ENCODE measurements around the gene NFYC. TPM values are rescaled to one million over a fixed set of nuclear protein-coding genes. Genes with fewer than 3 reads are reported as not detected.
A peak's percentile ranks its signal among the peaks of the same experiment; 100 is the strongest.

The NFYC gene
- total RNA-seq (2022) (45.5 and 61.6 TPM in 2 replicates), Bru-seq, nascent RNA (percentile 76 among the genes with signal in this experiment), BruChase-seq, experiment 1, labeled RNA remaining after a 2-hour chase (percentile 65 among the genes with signal in this experiment), BruChase-seq, experiment 2, labeled RNA remaining after a 6-hour chase (percentile 68 among the genes with signal in this experiment)
- long read RNA-seq, transcript NFYC-202 (10 exons, 1,202 nt): minor isoform, 8 of 74 reads
- long read RNA-seq, transcript NFYC-213 (10 exons, 1,950 nt): major isoform, 33 of 74 reads
- long read RNA-seq, partial matches to known transcripts: 5 of 74 reads
- long read RNA-seq, other reads (novel, unspliced or antisense): 22 of 74 reads

DNA sequence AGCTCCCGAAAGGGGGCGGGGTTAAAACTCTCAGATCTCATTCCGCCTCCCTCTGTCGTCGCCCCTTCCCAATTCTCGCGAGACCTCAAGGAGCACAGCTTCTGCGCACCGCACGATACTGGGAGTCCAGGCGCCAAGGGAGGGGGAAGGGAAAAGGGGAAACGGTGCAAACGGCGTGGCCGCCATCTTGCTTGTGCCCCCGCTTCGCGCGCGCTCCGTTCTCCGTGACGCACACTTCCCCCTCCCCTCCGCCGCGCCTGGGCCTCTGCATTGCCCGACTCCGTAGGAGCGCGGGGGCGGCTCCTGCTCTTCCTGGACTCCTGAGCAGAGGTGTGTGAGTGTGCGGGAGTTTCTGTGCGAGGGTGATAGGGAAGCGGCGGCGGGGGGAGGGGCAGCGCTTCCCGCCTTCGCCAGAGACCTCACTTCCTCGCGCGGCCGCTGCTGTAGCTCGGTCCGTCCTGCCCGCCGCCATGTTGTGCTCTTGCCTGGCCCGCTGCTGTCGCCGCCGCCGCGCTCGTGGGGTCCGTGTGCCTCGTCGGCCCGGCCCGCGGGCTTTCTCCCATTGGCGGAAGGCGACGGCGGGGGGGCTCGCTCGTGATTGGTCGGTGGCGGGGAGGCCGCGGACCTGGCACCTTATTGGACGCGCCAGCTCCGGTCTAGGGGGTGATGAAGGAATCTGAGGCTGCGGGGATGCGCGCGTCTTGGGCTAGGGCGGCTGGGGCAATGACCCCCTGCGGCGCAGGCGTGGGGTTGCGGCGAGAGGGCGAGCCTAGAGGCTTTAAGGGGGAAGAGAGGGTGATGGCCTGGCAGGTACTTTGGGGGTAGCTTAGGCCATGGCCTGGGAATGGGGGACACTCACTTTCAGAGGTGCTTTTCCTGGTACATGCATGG, at the start of gene NFYC:
TSS of gene NFYC (plus strand) at position 167 of the 891 bp plus-strand sequence. CDS start 47,140 bp downstream, outside the sequence.
- peaks cover 5% of the 10 kb centered on the region for H3K4me1 Mint-ChIP-seq (ENCODE audit: low read depth, unreplicated experiment)
- peak; percentile 95 to 97 for DNase-seq
- H3K4me3 ChIP-seq (ENCODE audit: low read depth, low read length): peak within 1 kb of the TSS; percentile 88
- no peaks in the 10 kb centered on the region for H3K9me3 ChIP-seq
- H3K4me3 Mint-ChIP-seq (ENCODE audit: unreplicated experiment): peak within 1 kb of the TSS; percentile 86
- peaks cover 16% of the 10 kb centered on the region for H3K4me1 ChIP-seq
- TF ChIP-seq, protein P1, sequence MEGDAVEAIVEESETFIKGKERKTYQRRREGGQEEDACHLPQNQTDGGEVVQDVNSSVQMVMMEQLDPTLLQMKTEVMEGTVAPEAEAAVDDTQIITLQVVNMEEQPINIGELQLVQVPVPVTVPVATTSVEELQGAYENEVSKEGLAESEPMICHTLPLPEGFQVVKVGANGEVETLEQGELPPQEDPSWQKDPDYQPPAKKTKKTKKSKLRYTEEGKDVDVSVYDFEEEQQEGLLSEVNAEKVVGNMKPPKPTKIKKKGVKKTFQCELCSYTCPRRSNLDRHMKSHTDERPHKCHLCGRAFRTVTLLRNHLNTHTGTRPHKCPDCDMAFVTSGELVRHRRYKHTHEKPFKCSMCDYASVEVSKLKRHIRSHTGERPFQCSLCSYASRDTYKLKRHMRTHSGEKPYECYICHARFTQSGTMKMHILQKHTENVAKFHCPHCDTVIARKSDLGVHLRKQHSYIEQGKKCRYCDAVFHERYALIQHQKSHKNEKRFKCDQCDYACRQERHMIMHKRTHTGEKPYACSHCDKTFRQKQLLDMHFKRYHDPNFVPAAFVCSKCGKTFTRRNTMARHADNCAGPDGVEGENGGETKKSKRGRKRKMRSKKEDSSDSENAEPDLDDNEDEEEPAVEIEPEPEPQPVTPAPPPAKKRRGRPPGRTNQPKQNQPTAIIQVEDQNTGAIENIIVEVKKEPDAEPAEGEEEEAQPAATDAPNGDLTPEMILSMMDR (IDR thresholded peaks at IDR 0.05; ENCODE audit: insufficient read depth in 1 of 2, low read depth in 1 of 2, low read length in 1 of 2, severe bottlenecking in 1 of 2, unreplicated experiment in 1 of 2): no peak
- CTCF ChIA-PET: no interaction called here
- H3K27me3 Mint-ChIP-seq (ENCODE audit: insufficient read depth, unreplicated experiment): no peaks in the 10 kb centered on the region
- H3K27ac Mint-ChIP-seq (ENCODE audit: unreplicated experiment): peak within 1 kb of the TSS; percentile 98
- no peaks in the 10 kb centered on the region for H3K36me3 ChIP-seq (ENCODE audit: control insufficient read depth, insufficient read depth, low read length)
- H3K27me3 ChIP-seq (replicated peaks; ENCODE audit: control insufficient read depth, insufficient read depth, low read length): no peaks in the 10 kb centered on the region
- H3K36me3 Mint-ChIP-seq (ENCODE audit: insufficient read depth, unreplicated experiment): peaks cover 19% of the 10 kb centered on the region
- H3K9me3 Mint-ChIP-seq (ENCODE audit: unreplicated experiment): no peaks in the 10 kb centered on the region
- intact Hi-C loops (cut with micrococcal nuclease; ENCODE audit: unreplicated experiment): loop anchor here (1.0 kb wide), 1 partner anchor 18 kb away; no protein-coding TSS in a partner anchor
- BruUV-seq (replicated peaks): no TSS peak
- POLR2A ChIA-PET: interaction anchor here (0.5 to 2.1 kb wide), 11 partner anchors 18 to 288 kb away, joined by 3 to 14 read pairs (median 5); partner anchors contain the start of genes CITED4, CTPS1 and ZNF684

DNA sequence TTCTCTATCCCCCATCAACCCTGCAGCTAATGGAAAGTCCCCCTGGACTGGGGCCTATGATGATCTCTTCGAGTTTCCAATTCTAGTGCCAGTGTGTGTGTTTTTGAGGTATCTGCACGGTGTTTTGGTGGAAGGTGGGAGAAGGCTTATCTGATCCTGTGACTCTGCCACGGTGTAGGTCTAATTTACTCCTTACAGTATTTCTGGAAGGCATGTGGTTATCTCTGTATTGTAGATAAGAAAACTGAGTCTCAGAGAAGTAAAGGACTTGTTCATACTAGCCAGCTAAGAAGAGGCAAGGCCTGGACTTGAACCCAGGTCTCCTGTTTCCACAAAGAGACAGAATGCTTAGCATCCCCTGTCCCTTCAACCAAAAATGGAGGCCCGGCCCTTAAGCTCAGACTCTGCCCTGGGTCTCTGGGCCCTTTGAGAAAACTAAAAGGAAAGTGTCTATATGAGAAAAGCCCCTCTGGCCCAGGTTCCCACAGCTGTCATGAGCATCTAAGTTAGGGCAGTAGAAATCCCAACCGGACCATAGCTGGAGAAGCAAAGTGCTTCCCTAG, 46.3 kb upstream of the NFYC start:
- Mint-ChIP-seq H3K27ac (ENCODE audit: unreplicated experiment) (no peak overlapping the region), H3K27me3 (ENCODE audit: insufficient read depth, unreplicated experiment) (no peaks in the 10 kb centered on the region), H3K36me3 (ENCODE audit: insufficient read depth, unreplicated experiment) (no peaks in the 10 kb centered on the region), H3K4me3 (ENCODE audit: unreplicated experiment) (no peak overlapping the region), H3K4me1 (ENCODE audit: low read depth, unreplicated experiment) (no peaks in the 10 kb centered on the region), H3K9me3 (ENCODE audit: unreplicated experiment) (no peaks in the 10 kb centered on the region)
- no TSS peak for BruUV-seq (replicated peaks)
- Histone ChIP-seq H3K9me3 (no peaks in the 10 kb centered on the region), H3K4me3 (ENCODE audit: low read depth, low read length) (no peak overlapping the region), H3K4me1 (no peaks in the 10 kb centered on the region), H3K36me3 (ENCODE audit: control insufficient read depth, insufficient read depth, low read length) (no peaks in the 10 kb centered on the region), H3K27me3 (replicated peaks; ENCODE audit: control insufficient read depth, insufficient read depth, low read length) (no peaks in the 10 kb centered on the region)
- ChIA-PET CTCF (no interaction called here), POLR2A (no interaction called here)
- no peak for DNase-seq
- intact Hi-C loops (cut with micrococcal nuclease; ENCODE audit: unreplicated experiment): no loop called here
- TF ChIP-seq, protein P1 (IDR thresholded peaks at IDR 0.05; ENCODE audit: insufficient read depth in 1 of 2, low read depth in 1 of 2, low read length in 1 of 2, severe bottlenecking in 1 of 2, unreplicated experiment in 1 of 2): no peak

DNA sequence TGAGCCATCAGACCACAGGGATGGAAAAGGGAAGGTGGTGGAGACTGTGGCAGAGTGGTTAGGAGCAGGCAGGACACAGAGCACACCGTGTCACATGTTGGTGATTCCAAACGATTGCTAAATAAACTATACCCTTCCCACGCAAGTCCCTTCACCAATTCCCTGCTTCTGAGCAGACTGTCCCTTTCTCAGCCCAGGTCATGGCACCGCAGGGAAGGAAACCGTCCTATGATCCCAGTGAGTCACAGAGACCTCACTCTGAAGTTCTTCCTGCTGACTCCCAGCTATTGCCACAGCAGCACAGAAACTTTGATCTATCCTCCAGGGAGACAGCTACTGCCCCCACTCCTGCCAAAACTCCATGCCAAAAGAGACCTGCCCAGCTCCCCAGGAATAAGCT, 45.2 kb upstream of the NFYC start:
- Histone ChIP-seq H3K4me3 (ENCODE audit: low read depth, low read length) (no peak overlapping the region), H3K9me3 (no peaks in the 10 kb centered on the region), H3K4me1 (no peaks in the 10 kb centered on the region), H3K36me3 (ENCODE audit: control insufficient read depth, insufficient read depth, low read length) (no peaks in the 10 kb centered on the region), H3K27me3 (replicated peaks; ENCODE audit: control insufficient read depth, insufficient read depth, low read length) (no peaks in the 10 kb centered on the region)
- TF ChIP-seq, protein P1 (IDR thresholded peaks at IDR 0.05; ENCODE audit: insufficient read depth in 1 of 2, low read depth in 1 of 2, low read length in 1 of 2, severe bottlenecking in 1 of 2, unreplicated experiment in 1 of 2): no peak
- BruUV-seq (replicated peaks): no TSS peak
- CTCF ChIA-PET: no interaction called here
- H3K36me3 Mint-ChIP-seq (ENCODE audit: insufficient read depth, unreplicated experiment): no peaks in the 10 kb centered on the region
- intact Hi-C loops (cut with micrococcal nuclease; ENCODE audit: unreplicated experiment): no loop called here
- no peaks in the 10 kb centered on the region for H3K4me1 Mint-ChIP-seq (ENCODE audit: low read depth, unreplicated experiment)
- no peak for DNase-seq
- POLR2A ChIA-PET: interaction anchor here (0.5 kb wide), 1 partner anchor 789 kb away, joined by 3 read pairs; no protein-coding TSS in a partner anchor
- no peak overlapping the region for H3K27ac Mint-ChIP-seq (ENCODE audit: unreplicated experiment)
- no peaks in the 10 kb centered on the region for H3K27me3 Mint-ChIP-seq (ENCODE audit: insufficient read depth, unreplicated experiment)
- no peak overlapping the region for H3K4me3 Mint-ChIP-seq (ENCODE audit: unreplicated experiment)
- no peaks in the 10 kb centered on the region for H3K9me3 Mint-ChIP-seq (ENCODE audit: unreplicated experiment)

Measured in Caco-2 (cell line).